HCT116 (cell line): ENCODE results near the gene DRAXIN. TPM values are rescaled to one million over a fixed set of nuclear protein-coding genes. Genes with fewer than 3 reads are reported as not detected.

Experiments
- ATAC-seq: fragments of 200-7000 bp; cut with Tn5 transposase; 2 replicates; pipeline ENCODE4 v1.9.1; 2020; ENCODE audit warnings: mild to moderate bottlenecking, moderate library complexity
- BruUV-seq: library from RNA; stranded (reverse); fragments of 400-500 nt; replicated peaks from 2 replicates; lab custom pipeline; 2021; lab: Mats Ljungman, UMichigan
- CTCF ChIA-PET: fragments of 300-600 bp; sonication (Branson Sonifier 250); formaldehyde crosslinking; loops from one replicate; lab custom pipeline; 2021; ENCODE audit warnings: antibody characterized with exemption; lab: Charles Lee
- POLR2A ChIA-PET: fragments of 300-600, 350-600 bp; sonication (Branson Sonifier 250); formaldehyde crosslinking; loops from one replicate; lab custom pipeline; 2021; ENCODE audit warnings: antibody characterized with exemption; lab: Charles Lee
- RAD21 ChIA-PET, 2 experiments: fragments of 300-600 bp; sonication (Branson Sonifier 250); formaldehyde crosslinking; loops; one replicate each; lab custom pipeline; 2023; ENCODE audit warnings: low total read pairs in 2 of 2; ENCODE audit not compliant: uncharacterized antibody in 2 of 2, unreplicated experiment in 2 of 2, low non-redundant PET in 1 of 2; lab: Charles Lee
- DNase-seq: peaks from one replicate; pipeline ENCODE4 v3.0.0-alpha.2; 2010; ENCODE audit warnings: low read depth, low spot score
- H2AFZ ChIP-seq: fragments of 200-600 bp; shearing (Covaris generic), sonication (generic); 2 replicates; pipeline ENCODE4 v1.6.1; 2017; ENCODE audit warnings: low read depth, mixed run types, mixed read lengths, antibody characterized with exemption, low read length; ENCODE audit not compliant: poor library complexity, severe bottlenecking
- H3K27ac ChIP-seq: 2 replicates; pipeline ENCODE4 v1.5.1; 2012; ENCODE audit warnings: low read depth, low read length
- H3K27me3 ChIP-seq: fragments of 200-600 bp; sonication (generic); 2 replicates; pipeline ENCODE4 v1.6.1; 2016; ENCODE audit warnings: mixed run types, low read length, mixed read lengths; ENCODE audit not compliant: insufficient read depth
- H3K36me3 ChIP-seq, 2 experiments: fragments of 200-500 bp in 1 of 2; fragments of 200-600 bp in 1 of 2; sonication (Bioruptor generic) in 1 of 2; sonication (generic) in 1 of 2; 2 replicates each; pipeline versions ENCODE4 v1.5.1 to v1.6.1; 2014 to 2016; ENCODE audit warnings: low read length in 2 of 2, inconsistent platforms in 1 of 2, mixed read lengths in 1 of 2, mixed run types in 1 of 2; ENCODE audit not compliant: insufficient read depth in 2 of 2, control insufficient read depth in 1 of 2
- H3K4me1 ChIP-seq, 2 experiments: fragments of 200-600 bp in 1 of 2; sonication (generic) in 1 of 2; 2 replicates each; pipeline versions ENCODE4 v1.5.1 to v1.6.1; 2012 to 2017; ENCODE audit warnings: low read length in 2 of 2, inconsistent platforms in 1 of 2, mild to moderate bottlenecking in 1 of 2, mixed read lengths in 1 of 2, mixed run types in 1 of 2, moderate library complexity in 1 of 2; ENCODE audit not compliant: insufficient read depth in 2 of 2, control insufficient read depth in 1 of 2
- H3K4me2 ChIP-seq: fragments of 200-600 bp; sonication (generic); 2 replicates; pipeline ENCODE4 v1.6.1; 2017; ENCODE audit warnings: mixed run types, low read length, mixed read lengths
- H3K4me3 ChIP-seq, 2 experiments: fragments of 200-600 bp in 1 of 2; sonication (generic) in 1 of 2; replicated peaks in 1 of 2; 2 replicates each; pipeline ENCODE4 v1.5.1; 2011 to 2016; ENCODE audit warnings: low read length in 2 of 2, control low read depth in 1 of 2, low read depth in 1 of 2, mild to moderate bottlenecking in 1 of 2, mixed read lengths in 1 of 2, mixed run types in 1 of 2
- H3K79me2 ChIP-seq: fragments of 200-600 bp; sonication (generic); 2 replicates; pipeline ENCODE4 v1.6.1; 2017; ENCODE audit warnings: mild to moderate bottlenecking, mixed run types, low read length, moderate library complexity, mixed read lengths; ENCODE audit not compliant: insufficient read depth
- H3K9ac ChIP-seq: fragments of 200-600 bp; sonication (generic); 2 replicates; pipeline ENCODE4 v1.6.1; 2016; ENCODE audit warnings: low read length, mixed read lengths
- H3K9me2 ChIP-seq: fragments of 200-600 bp; sonication (generic), shearing (Covaris generic); 2 replicates; pipeline ENCODE4 v1.6.1; 2017; ENCODE audit warnings: mixed run types, mild to moderate bottlenecking, moderate library complexity; ENCODE audit not compliant: insufficient read depth
- H3K9me3 ChIP-seq, 2 experiments: fragments of 200-500 bp in 1 of 2; fragments of 200-600 bp in 1 of 2; sonication (Bioruptor generic) in 1 of 2; sonication (generic) in 1 of 2; 2 replicates each; pipeline ENCODE4 v1.6.1; 2014 to 2017; ENCODE audit warnings: low read length in 2 of 2, mixed read lengths in 2 of 2, inconsistent platforms in 1 of 2, low read depth in 1 of 2, mild to moderate bottlenecking in 1 of 2, mixed run types in 1 of 2, moderate library complexity in 1 of 2; ENCODE audit not compliant: control insufficient read depth in 1 of 2, insufficient read depth in 1 of 2
- H4K20me1 ChIP-seq: fragments of 200-600 bp; sonication (generic), shearing (Covaris generic); 2 replicates; pipeline ENCODE4 v1.6.1; 2017; ENCODE audit warnings: mixed run types, mild to moderate bottlenecking, moderate library complexity; ENCODE audit not compliant: insufficient read depth
- ATF3 ChIP-seq: IDR thresholded peaks from 2 replicates; pipeline ENCODE4 v1.6.1; 2012
- CTCF ChIP-seq, 3 experiments: fragments of 200-600 bp in 1 of 3; sonication (generic) in 1 of 3; IDR thresholded peaks in 2 of 3; conservative IDR thresholded peaks in 1 of 3; 2 replicates each; pipeline ENCODE4 v1.5.1; 2012 to 2017; ENCODE audit warnings: low read depth in 2 of 3, low read length in 2 of 3, antibody characterized with exemption in 1 of 3, borderline replicate concordance in 1 of 3, control low read depth in 1 of 3, mild to moderate bottlenecking in 1 of 3, mixed read lengths in 1 of 3, mixed run types in 1 of 3, moderate library complexity in 1 of 3; ENCODE audit not compliant: insufficient read depth in 1 of 3
- EGR1 ChIP-seq: IDR thresholded peaks from 2 replicates; pipeline ENCODE4 v1.6.1; 2012; ENCODE audit warnings: low read depth
- ELF1 ChIP-seq: IDR thresholded peaks from 2 replicates; pipeline ENCODE4 v1.6.1; 2012; ENCODE audit warnings: low read depth, borderline replicate concordance
- FOSL1 ChIP-seq: IDR thresholded peaks from 2 replicates; pipeline ENCODE4 v1.6.1; 2012; ENCODE audit warnings: low read depth
- JUND ChIP-seq: IDR thresholded peaks from 2 replicates; pipeline ENCODE4 v1.6.1; 2012
- MAX ChIP-seq: IDR thresholded peaks from 2 replicates; pipeline ENCODE4 v1.6.1; 2012
- POLR2A ChIP-seq: IDR thresholded peaks from 2 replicates; pipeline ENCODE4 v1.7.0; 2011; ENCODE audit warnings: borderline replicate concordance; ENCODE audit not compliant: insufficient read depth, insufficient read length; ENCODE audit errors: extremely low read depth
- POLR2AphosphoS5 ChIP-seq: IDR thresholded peaks from 2 replicates; pipeline ENCODE4 v1.6.1; 2011; ENCODE audit warnings: mild to moderate bottlenecking, low read depth, low read length, moderate library complexity
- TCF7L2 ChIP-seq: IDR thresholded peaks from 2 replicates; pipeline ENCODE4 v1.7.0; 2011; ENCODE audit warnings: borderline replicate concordance, inconsistent platforms; ENCODE audit not compliant: insufficient read depth, insufficient read length; ENCODE audit errors: extremely low read depth
- ZFX ChIP-seq: fragments of 450-650 bp; IDR thresholded peaks from 2 replicates; pipeline ENCODE4 v1.6.1; 2017
- intact Hi-C: fragments of 100-400 bp; cut with micrococcal nuclease; formaldehyde crosslinking; loops from 2 replicates; pipeline ENCODE4 v1.10.0; 2022
- total RNA-seq: library from RNA; stranded (reverse); gene quantifications from one replicate; pipeline ENCODE4 v1.2.1, GENCODE V29; 2021; ENCODE audit not compliant: unreplicated experiment

Gene DRAXIN
- total RNA-seq, 1 experiment from 2014 or later, result 0.47 TPM

GRCh38 chr1:11738783-11739182, 47.3 kb downstream of the DRAXIN start:
- ChIA-PET RAD21 (no interaction called here), POLR2A (no interaction called here), CTCF (no interaction called here)
- H3K4me3 ChIP-seq, result no peak overlapping the region
- H3K27ac ChIP-seq, result no peak overlapping the region
- no peak overlapping the region for H2AFZ ChIP-seq
- BruUV-seq, result no TSS peak
- DNase-seq, result no peak
- intact Hi-C loops, result no loop called here
- no peak for TF ChIP-seq POLR2A
- no peak for TF ChIP-seq FOSL1
- TF ChIP-seq CTCF (IDR thresholded peaks at IDR 0.05 in 2 of 3, conservative IDR thresholded peaks at IDR 0.05 in 1 of 3; ENCODE audit: borderline replicate concordance in 1 of 3, insufficient read depth in 1 of 3, low read depth in 2 of 3, low read length in 2 of 3), result no peak
- no peak for TF ChIP-seq JUND
- no peak for TF ChIP-seq ATF3
- H3K9me2 ChIP-seq, result no peaks in the 10 kb centered on the region
- H3K36me3 ChIP-seq, result no peaks in the 10 kb centered on the region
- no peaks in the 10 kb centered on the region for H3K9me3 ChIP-seq
- peaks cover 14 to 20% of the 10 kb centered on the region in 2 experiments for H3K4me1 ChIP-seq
- no peak for ATAC-seq
- no peak overlapping the region for H3K9ac ChIP-seq
- no peak overlapping the region for H3K4me2 ChIP-seq
- peaks cover 11% of the 10 kb centered on the region for H3K79me2 ChIP-seq
- no peaks in the 10 kb centered on the region for H4K20me1 ChIP-seq
- H3K27me3 ChIP-seq, result no peaks in the 10 kb centered on the region

GRCh38 chr1:11740258-11741192, 49.0 kb downstream of the DRAXIN start:
- no TSS peak for BruUV-seq
- DNase-seq (no peak), ATAC-seq (no peak)
- ChIA-PET CTCF (no interaction called here), POLR2A (no interaction called here), RAD21 (no interaction called here)
- Histone ChIP-seq H3K36me3 (no peaks in the 10 kb centered on the region), H3K9me3 (no peaks in the 10 kb centered on the region), H3K4me3 (no peak overlapping the region), H3K9me2 (no peaks in the 10 kb centered on the region), H3K4me2 (no peak overlapping the region), H4K20me1 (no peaks in the 10 kb centered on the region), H3K27ac (no peak overlapping the region), H3K27me3 (no peaks in the 10 kb centered on the region), H3K4me1 (peaks cover 12 to 18% of the 10 kb centered on the region in 2 experiments), H3K9ac (no peak overlapping the region), H3K79me2 (peaks cover 11% of the 10 kb centered on the region), H2AFZ (no peak overlapping the region)
- intact Hi-C loops, result no loop called here
- TF ChIP-seq MAX (no peak), POLR2A (no peak), ELF1 (no peak), TCF7L2 (no peak), EGR1 (no peak), POLR2AphosphoS5 (no peak), ZFX (no peak)
